ENCODE results near the gene CD8B. TPM values are rescaled to one million over a fixed set of nuclear protein-coding genes. Genes with fewer than 3 reads are reported as not detected.

The CD8B gene
- total and polyA plus RNA-seq, 2 of the 8 experiments (the other 6 are each of a cell fraction or from before 2014, with no cell fraction given) = 0.35 to 0.63 TPM

- H4K8ac ChIP-seq (ENCODE audit: extremely low read depth, insufficient read depth, low read length) = no peak overlapping the region
- DNase-seq (ENCODE audit: low read depth in 1 of 2, low spot score in 2 of 2) = no peak
- no peak overlapping the region for H2BK15ac ChIP-seq (ENCODE audit: low read length)
- peaks cover 0 to 3% (median 0%) of the 10 kb centered on the region in 4 experiments; a peak in 1 of 7 replicates for H3K4me1 ChIP-seq (replicated peaks in 1 of 4; ENCODE audit: control insufficient read depth in 3 of 4, insufficient read depth in 4 of 4, low read length in 3 of 4)
- H3K4ac ChIP-seq (replicated peaks; ENCODE audit: insufficient read length, low read depth, low read length) = no peak overlapping the region
- H3K18ac ChIP-seq (ENCODE audit: extremely low read depth, low read length) = no peak overlapping the region
- H2BK20ac ChIP-seq (ENCODE audit: low read length) = no peak overlapping the region
- H2BK120ac ChIP-seq (replicated peaks; ENCODE audit: low read depth, low read length) = no peak overlapping the region
- H3K79me2 ChIP-seq (ENCODE audit: control insufficient read depth in 1 of 2, insufficient read depth in 2 of 2, low read length in 2 of 2) = no peaks in the 10 kb centered on the region
- H4K91ac ChIP-seq (replicated peaks; ENCODE audit: insufficient read length, low read length) = no peak overlapping the region
- H2BK5ac ChIP-seq (ENCODE audit: low read depth, low read length) = no peak overlapping the region
- no peak overlapping the region for H3K4me2 ChIP-seq (ENCODE audit: insufficient read depth in 1 of 2, low read depth in 2 of 2, low read length in 2 of 2)
- peaks cover 0 to 25% (median 17%) of the 10 kb centered on the region in 4 experiments; a peak in 7 of 8 replicates for H3K36me3 ChIP-seq (ENCODE audit: control insufficient read depth in 2 of 4, insufficient read depth in 4 of 4, low read length in 3 of 4)
- no peak overlapping the region for H2BK12ac ChIP-seq (ENCODE audit: low read depth, low read length)
- no peak overlapping the region for H3K56ac ChIP-seq (replicated peaks; ENCODE audit: insufficient read length, low read depth, low read length)
- no peak for FAIRE-seq
- WGBS, 2 experiments (ENCODE audit: extremely low coverage in 1 of 2, insufficient coverage in 1 of 2, insufficient read length in 1 of 2, insufficient replicate concordance in 2 of 2, low coverage in 1 of 2, low lambda C conversion rate in 2 of 2, missing lambda C conversion rate in 1 of 2) = 72% methylated on average over 5 of the region's 5 CpGs; no CpG with 5 or more reads in 1 of the 2 experiments
- H4K5ac ChIP-seq (ENCODE audit: insufficient read length, low read depth, low read length) = no peak overlapping the region
- no peaks in the 10 kb centered on the region for H3K27me3 ChIP-seq (replicated peaks in 1 of 4; ENCODE audit: control insufficient read depth in 3 of 4, extremely low read depth in 1 of 4, insufficient read depth in 3 of 4, low read length in 3 of 4)
- no peak overlapping the region for H3K4me3 ChIP-seq (ENCODE audit: extremely low read depth in 1 of 4, insufficient read depth in 2 of 4, low read depth in 3 of 4, low read length in 4 of 4)
- no peak overlapping the region for H3K9ac ChIP-seq (replicated peaks in 1 of 4; ENCODE audit: extremely low read depth in 1 of 4, low read depth in 3 of 4, low read length in 3 of 4)
- no peak overlapping the region for H2AFZ ChIP-seq (ENCODE audit: low read length)
- no peak overlapping the region for H3K27ac ChIP-seq (ENCODE audit: low read depth, low read length)
- CTCF ChIA-PET (ENCODE audit: partially characterized antibody) = interaction anchor here (0.6 to 1.2 kb wide), 3 partner anchors 10 to 32 kb away, joined by 3 to 6 read pairs (median 3); no protein-coding TSS in a partner anchor
- H3K14ac ChIP-seq (ENCODE audit: insufficient read length) = no peak overlapping the region
- H2AK5ac ChIP-seq (ENCODE audit: low read depth, low read length) = no peak overlapping the region
- no peaks in the 10 kb centered on the region for H3K9me3 ChIP-seq (ENCODE audit: insufficient read depth in 2 of 2, low read depth in 1 of 2, low read length in 1 of 2)
- no peaks in the 10 kb centered on the region for H3K23me2 ChIP-seq (ENCODE audit: low read depth, low read length)
- no peaks in the 10 kb centered on the region for H3K79me1 ChIP-seq (ENCODE audit: low read depth, low read length)
- no peak overlapping the region for H3K23ac ChIP-seq (ENCODE audit: insufficient read length)
- POLR2A ChIA-PET (ENCODE audit: partially characterized antibody) = no interaction called here
- H4K20me1 ChIP-seq (replicated peaks in 1 of 2; ENCODE audit: control insufficient read depth in 1 of 2, insufficient read depth in 2 of 2, low read length in 2 of 2) = peaks cover 0 to 7% of the 10 kb centered on the region in 2 experiments
- TF ChIP-seq SAP30 (IDR thresholded peaks at IDR 0.05; ENCODE audit: insufficient read depth, insufficient replicate concordance, low read length) = no peak
- no peak for TF ChIP-seq NRF1 (IDR thresholded peaks at IDR 0.05; ENCODE audit: low read depth, low read length)
- TF ChIP-seq CBX5 (IDR thresholded peaks at IDR 0.05; ENCODE audit: low read depth, low read length) = no peak
- TF ChIP-seq TAF1 (IDR thresholded peaks at IDR 0.05; ENCODE audit: low read depth, low read length) = no peak
- TF ChIP-seq GTF2F1 (IDR thresholded peaks at IDR 0.05; ENCODE audit: borderline replicate concordance, low read depth, low read length) = no peak
- TF ChIP-seq MAFK (IDR thresholded peaks at IDR 0.05; ENCODE audit: low read depth, low read length) = no peak
- TF ChIP-seq BACH1 (IDR thresholded peaks at IDR 0.05; ENCODE audit: low read length) = no peak
- no peak for TF ChIP-seq PHF8 (conservative IDR thresholded peaks at IDR 0.05; ENCODE audit: low read depth, low read length)
- TF ChIP-seq ZNF274 (IDR thresholded peaks at IDR 0.05; ENCODE audit: borderline replicate concordance, extremely low read depth, low read length) = no peak
- no peak for TF ChIP-seq JUN (IDR thresholded peaks at IDR 0.05; ENCODE audit: low read depth, low read length)
- TF ChIP-seq SP2 (IDR thresholded peaks at IDR 0.05; ENCODE audit: low read length) = no peak
- TF ChIP-seq CTCF (IDR thresholded peaks at IDR 0.05; ENCODE audit: control extremely low read depth in 1 of 3, insufficient read depth in 1 of 3, low read depth in 1 of 3, low read length in 3 of 3) = no peak
Measured at GRCh38 chr2:86774862-86775261, 86.8 kb downstream of the CD8B start.

Measured in H1 (cell line).